Caco-2 (cell line): Measurements from ENCODE around the gene OR52L1. TPM values are rescaled to one million over a fixed set of nuclear protein-coding genes. Genes with fewer than 3 reads are reported as not detected.
"Not testable (repeated sequence)": the region's sequence is repeated elsewhere in the genome, so short reads cannot be mapped to it uniquely, and the experiment has no call there.

Experiments
- BruUV-seq: library from RNA; stranded (reverse); fragments of 400-500 nt; replicated peaks from 2 replicates; lab custom pipeline; 2021; lab: Mats Ljungman, UMichigan
- CTCF ChIA-PET: fragments of 300-600 bp; sonication (Branson Sonifier 250); formaldehyde crosslinking; loops from one replicate; lab custom pipeline; 2022; ENCODE audit warnings: antibody characterized with exemption; lab: Charles Lee
- POLR2A ChIA-PET: fragments of 300-600 bp; sonication (Branson Sonifier 250); formaldehyde crosslinking; loops from one replicate; lab custom pipeline; 2022; ENCODE audit warnings: antibody characterized with exemption; lab: Charles Lee
- DNase-seq, 2 experiments: peaks; one replicate each; pipeline versions ENCODE4 v3.0.0 to v3.0.0-alpha.2; 2020 to 2022
- H3K27me3 ChIP-seq: replicated peaks from 2 replicates; pipeline ENCODE4 v1.6.0; 2011; ENCODE audit warnings: low read length; ENCODE audit not compliant: control insufficient read depth, insufficient read depth
- H3K36me3 ChIP-seq: 2 replicates; pipeline ENCODE4 v1.5.1; 2011; ENCODE audit warnings: low read length; ENCODE audit not compliant: control insufficient read depth, insufficient read depth
- H3K4me1 ChIP-seq: fragments of 250-450 bp; sonication (Bioruptor Pico); 2 replicates; pipeline ENCODE4 v1.5.1; 2020; ENCODE audit warnings: mild to moderate bottlenecking
- H3K4me3 ChIP-seq: 2 replicates; pipeline ENCODE4 v1.5.1; 2011; ENCODE audit warnings: low read depth, mild to moderate bottlenecking, control low read depth, low read length
- H3K9me3 ChIP-seq: fragments of 250-450 bp; sonication (Bioruptor Pico); 2 replicates; pipeline ENCODE4 v1.5.1; 2020; ENCODE audit warnings: mild to moderate bottlenecking, moderate library complexity
- H3K27ac Mint-ChIP-seq: one replicate; pipeline ENCODE4 v1.8.0; 2022; ENCODE audit warnings: mixed read lengths; ENCODE audit not compliant: unreplicated experiment
- H3K27me3 Mint-ChIP-seq: one replicate; pipeline ENCODE4 v1.8.0; 2022; ENCODE audit warnings: mixed read lengths; ENCODE audit not compliant: insufficient read depth, unreplicated experiment
- H3K36me3 Mint-ChIP-seq: one replicate; pipeline ENCODE4 v1.8.0; 2022; ENCODE audit warnings: mild to moderate bottlenecking, mixed read lengths; ENCODE audit not compliant: insufficient read depth, unreplicated experiment
- H3K4me1 Mint-ChIP-seq: one replicate; pipeline ENCODE4 v1.8.0; 2022; ENCODE audit warnings: low read depth, mixed read lengths; ENCODE audit not compliant: unreplicated experiment
- H3K4me3 Mint-ChIP-seq: one replicate; pipeline ENCODE4 v1.8.0; 2022; ENCODE audit warnings: mild to moderate bottlenecking, moderate library complexity, mixed read lengths; ENCODE audit not compliant: unreplicated experiment
- H3K9me3 Mint-ChIP-seq: one replicate; pipeline ENCODE4 v1.8.0; 2022; ENCODE audit warnings: mixed read lengths; ENCODE audit not compliant: unreplicated experiment
- intact Hi-C: fragments of 100-400 bp; cut with micrococcal nuclease; formaldehyde crosslinking; loops from one replicate; pipeline ENCODE4 v1.10.0; 2022; ENCODE audit not compliant: unreplicated experiment
- total RNA-seq: library from RNA; stranded (reverse); gene quantifications from 2 replicates; pipeline ENCODE4 v1.2.3, GENCODE V29; 2022
- TF ChIP-seq, protein P1 (sequence below), 2 experiments: fragments of 200-600 bp in 1 of 2; IDR thresholded peaks; 1 replicate in 1 of 2; 2 replicates in 1 of 2; pipeline versions ENCODE4 v1.5.1 to v1.8.0; 2011 to 2022; ENCODE audit warnings: antibody characterized with exemption in 1 of 2, control low read depth in 1 of 2, inconsistent platforms in 1 of 2, low read depth in 1 of 2, low read length in 1 of 2, mild to moderate bottlenecking in 1 of 2, moderate library complexity in 1 of 2; ENCODE audit not compliant: insufficient read depth in 1 of 2, severe bottlenecking in 1 of 2, unreplicated experiment in 1 of 2

OR52L1 gene
- total RNA-seq, 1 experiment from 2014 or later: not detected

DNA sequence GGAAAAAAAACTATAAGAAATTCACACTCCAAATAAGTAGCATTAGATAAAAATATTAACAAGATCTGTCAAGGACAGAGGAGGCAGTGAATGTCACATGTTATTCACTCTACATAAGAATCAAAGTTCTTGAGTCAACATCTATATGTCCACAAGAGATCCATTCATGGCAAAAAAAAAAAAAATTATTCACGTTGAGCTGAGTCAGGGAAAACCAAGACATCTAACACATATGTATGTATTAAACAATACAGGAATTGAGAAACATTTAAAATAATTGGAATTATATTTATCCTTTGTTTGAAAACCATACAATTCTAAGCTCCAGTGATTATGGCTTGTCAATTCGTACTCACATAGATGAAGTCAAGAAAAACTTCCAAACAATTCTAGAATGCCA lies 19.8 kb downstream of the OR52L1 start:
- CTCF ChIA-PET: no interaction called here
- H3K27ac Mint-ChIP-seq: no peak overlapping the region
- H3K9me3 ChIP-seq: no peaks in the 10 kb centered on the region
- H3K27me3 ChIP-seq: no peaks in the 10 kb centered on the region; the same call in 1 of the 2 replicates
- no TSS peak for BruUV-seq
- peaks cover 20% of the 10 kb centered on the region for H3K9me3 Mint-ChIP-seq
- no peak overlapping the region for H3K4me3 ChIP-seq
- POLR2A ChIA-PET: no interaction called here
- no peaks in the 10 kb centered on the region for H3K36me3 ChIP-seq
- no peak overlapping the region for H3K4me3 Mint-ChIP-seq
- TF ChIP-seq, protein P1, sequence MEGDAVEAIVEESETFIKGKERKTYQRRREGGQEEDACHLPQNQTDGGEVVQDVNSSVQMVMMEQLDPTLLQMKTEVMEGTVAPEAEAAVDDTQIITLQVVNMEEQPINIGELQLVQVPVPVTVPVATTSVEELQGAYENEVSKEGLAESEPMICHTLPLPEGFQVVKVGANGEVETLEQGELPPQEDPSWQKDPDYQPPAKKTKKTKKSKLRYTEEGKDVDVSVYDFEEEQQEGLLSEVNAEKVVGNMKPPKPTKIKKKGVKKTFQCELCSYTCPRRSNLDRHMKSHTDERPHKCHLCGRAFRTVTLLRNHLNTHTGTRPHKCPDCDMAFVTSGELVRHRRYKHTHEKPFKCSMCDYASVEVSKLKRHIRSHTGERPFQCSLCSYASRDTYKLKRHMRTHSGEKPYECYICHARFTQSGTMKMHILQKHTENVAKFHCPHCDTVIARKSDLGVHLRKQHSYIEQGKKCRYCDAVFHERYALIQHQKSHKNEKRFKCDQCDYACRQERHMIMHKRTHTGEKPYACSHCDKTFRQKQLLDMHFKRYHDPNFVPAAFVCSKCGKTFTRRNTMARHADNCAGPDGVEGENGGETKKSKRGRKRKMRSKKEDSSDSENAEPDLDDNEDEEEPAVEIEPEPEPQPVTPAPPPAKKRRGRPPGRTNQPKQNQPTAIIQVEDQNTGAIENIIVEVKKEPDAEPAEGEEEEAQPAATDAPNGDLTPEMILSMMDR (IDR thresholded peaks at IDR 0.05; ENCODE audit: insufficient read depth in 1 of 2, low read depth in 1 of 2, low read length in 1 of 2, severe bottlenecking in 1 of 2, unreplicated experiment in 1 of 2): no peak
- no peaks in the 10 kb centered on the region for H3K4me1 ChIP-seq
- H3K36me3 Mint-ChIP-seq: no peaks in the 10 kb centered on the region
- peaks cover 8% of the 10 kb centered on the region for H3K27me3 Mint-ChIP-seq
- intact Hi-C loops: no loop called here
- H3K4me1 Mint-ChIP-seq: no peaks in the 10 kb centered on the region
- DNase-seq: no peak

GRCh38 chr11:5960704-5961320 lies 26.0 kb downstream of the OR52L1 start:
- H3K27ac Mint-ChIP-seq, POLR2A ChIA-PET, H3K27me3 ChIP-seq, intact Hi-C loops, H3K4me1 ChIP-seq, DNase-seq, H3K27me3 Mint-ChIP-seq, H3K4me3 ChIP-seq, H3K36me3 ChIP-seq, CTCF ChIA-PET, H3K36me3 Mint-ChIP-seq, H3K4me3 Mint-ChIP-seq, BruUV-seq, H3K4me1 Mint-ChIP-seq: not testable (repeated sequence)
- H3K9me3 Mint-ChIP-seq: peaks cover 17% of the 10 kb centered on the region
- H3K9me3 ChIP-seq: peaks cover 12% of the 10 kb centered on the region; the same call in 1 of the 2 replicates

- Mint-ChIP-seq H3K27me3 (peaks cover 3% of the 10 kb centered on the region), H3K4me1 (no peaks in the 10 kb centered on the region), H3K9me3 (no peaks in the 10 kb centered on the region), H3K36me3 (no peaks in the 10 kb centered on the region), H3K27ac (no peak overlapping the region), H3K4me3 (no peak overlapping the region)
- no peak for DNase-seq
- BruUV-seq: no TSS peak
- H3K4me1 ChIP-seq: no peaks in the 10 kb centered on the region
- peaks cover 12% of the 10 kb centered on the region; the same call in 1 of the 2 replicates for H3K9me3 ChIP-seq
- H3K4me3 ChIP-seq: no peak overlapping the region
- H3K27me3 ChIP-seq: no peaks in the 10 kb centered on the region
- intact Hi-C loops: no loop called here
- CTCF ChIA-PET: no interaction called here
- POLR2A ChIA-PET: no interaction called here
- no peaks in the 10 kb centered on the region for H3K36me3 ChIP-seq
- TF ChIP-seq, protein P1 (IDR thresholded peaks at IDR 0.05; ENCODE audit: insufficient read depth in 1 of 2, low read depth in 1 of 2, low read length in 1 of 2, severe bottlenecking in 1 of 2, unreplicated experiment in 1 of 2): no peak
These were observed 31.2 kb downstream of the OR52L1 start for GRCh38 chr11:5955586-5955985.
